CD4-positive, CD25-positive, alpha-beta regulatory T cell (primary cell): Measurements from ENCODE around the gene COL4A1. TPM values are rescaled to one million over a fixed set of nuclear protein-coding genes. Genes with fewer than 3 reads are reported as not detected.
"Not testable (repeated sequence)": the region's sequence is repeated elsewhere in the genome, so short reads cannot be mapped to it uniquely, and the experiment has no call there.

Source experiments
- ATAC-seq, 2 donors: fragments of 150-1000 bp; cut with Tn5 transposase; one replicate each; pipeline ENCODE4 v1.10.0; 2021; ENCODE audit warnings: low read depth in 2 of 2, moderate number of reproducible peaks in 2 of 2, moderate library complexity in 1 of 2
- DNase-seq, 3 donors: peaks; one replicate each; pipeline versions ENCODE4 v3.0.0 to v3.0.0-alpha.2; 2012 to 2022; ENCODE audit warnings: mixed read lengths in 1 of 3
- H3K27ac ChIP-seq: one replicate; pipeline ENCODE4 v1.7.0; 2013; ENCODE audit warnings: mild to moderate bottlenecking, low read length; ENCODE audit not compliant: insufficient read depth, poor library complexity, severe bottlenecking
- H3K27me3 ChIP-seq: one replicate; pipeline ENCODE4 v1.7.0; 2013; ENCODE audit warnings: low read length; ENCODE audit not compliant: control insufficient read depth, insufficient read depth
- H3K36me3 ChIP-seq: one replicate; pipeline ENCODE4 v1.7.0; 2013; ENCODE audit warnings: mild to moderate bottlenecking, low read length, moderate library complexity; ENCODE audit not compliant: control insufficient read depth, insufficient read depth
- H3K4me1 ChIP-seq: 2 replicates; pipeline ENCODE4 v1.7.0; 2013; ENCODE audit warnings: mild to moderate bottlenecking, low read length; ENCODE audit not compliant: insufficient read depth, control insufficient read depth, poor library complexity, severe bottlenecking
- H3K4me3 ChIP-seq: one replicate; pipeline ENCODE4 v1.7.0; 2013; ENCODE audit warnings: low read depth, mild to moderate bottlenecking, low read length, moderate library complexity
- H3K9me3 ChIP-seq, 2 experiments: 1 replicate in 1 of 2; 2 replicates in 1 of 2; pipeline ENCODE4 v1.7.0; 2013; ENCODE audit warnings: low read length in 2 of 2, mild to moderate bottlenecking in 1 of 2, moderate library complexity in 1 of 2; ENCODE audit not compliant: control insufficient read depth in 2 of 2
- H3K27ac Mint-ChIP-seq, 3 donors: one replicate each; pipeline ENCODE4 v1.8.0; 2020 to 2022; ENCODE audit warnings: mild to moderate bottlenecking in 3 of 3, mixed read lengths in 3 of 3, moderate library complexity in 2 of 3
- H3K27me3 Mint-ChIP-seq: one replicate; pipeline ENCODE4 v1.8.0; 2022; ENCODE audit warnings: mild to moderate bottlenecking, mixed read lengths
- H3K36me3 Mint-ChIP-seq: one replicate; pipeline ENCODE4 v1.8.0; 2020; ENCODE audit warnings: mixed read lengths
- H3K4me1 Mint-ChIP-seq, 4 donors: one replicate each; pipeline ENCODE4 v1.8.0; 2020 to 2022; ENCODE audit warnings: mixed read lengths in 4 of 4, mild to moderate bottlenecking in 1 of 4
- H3K4me3 Mint-ChIP-seq, 4 donors: one replicate each; pipeline ENCODE4 v1.8.0; 2020 to 2022; ENCODE audit warnings: mild to moderate bottlenecking in 4 of 4, mixed read lengths in 4 of 4, moderate library complexity in 3 of 4
- H3K9me3 Mint-ChIP-seq, 7 donors: one replicate each; pipeline ENCODE4 v1.8.0; 2020 to 2022; ENCODE audit warnings: mixed read lengths in 7 of 7, mild to moderate bottlenecking in 3 of 7, moderate library complexity in 2 of 7
- polyA plus RNA-seq, 4 donors: library from polyadenylated mRNA; unstranded; fragments of 300-500 nt; fragmentation: Illumina TruSeq; gene quantifications; one replicate each; pipeline ENCODE4 v1.2.3, GENCODE V29; 2021
- total RNA-seq: library from RNA; stranded (reverse); gene quantifications from one replicate; pipeline ENCODE4 v1.2.3, GENCODE V29; 2022

Gene COL4A1
- total and polyA plus RNA-seq, 5 donors from 2014 or later = not detected

GRCh38 chr13:110327051-110327721 is 20.2 kb upstream of the COL4A1 start:
- no peak for DNase-seq
- peaks cover 0 to 2% (median 0%) of the 10 kb centered on the region in 4 donors for H3K4me1 Mint-ChIP-seq
- H3K9me3 Mint-ChIP-seq = peaks cover 0 to 6% (median 0%) of the 10 kb centered on the region in 7 donors
- no peaks in the 10 kb centered on the region for H3K36me3 Mint-ChIP-seq
- Histone ChIP-seq H3K36me3 (no peaks in the 10 kb centered on the region), H3K9me3 (no peaks in the 10 kb centered on the region), H3K27ac (no peak overlapping the region), H3K4me3 (no peak overlapping the region), H3K27me3 (no peaks in the 10 kb centered on the region), H3K4me1 (no peaks in the 10 kb centered on the region)
- H3K27me3 Mint-ChIP-seq = peaks cover 9% of the 10 kb centered on the region
- no peak for ATAC-seq
- no peak overlapping the region for H3K27ac Mint-ChIP-seq
- H3K4me3 Mint-ChIP-seq = no peak overlapping the region

- Mint-ChIP-seq H3K36me3 (no peaks in the 10 kb centered on the region), H3K4me3 (no peak overlapping the region), H3K27ac (no peak overlapping the region), H3K4me1 (peaks cover 0 to 2% (median 0%) of the 10 kb centered on the region in 4 donors), H3K9me3 (peaks cover 0 to 6% (median 0%) of the 10 kb centered on the region in 7 donors), H3K27me3 (peaks cover 9% of the 10 kb centered on the region)
- Histone ChIP-seq H3K27me3 (peaks cover 2% of the 10 kb centered on the region), H3K4me1 (no peaks in the 10 kb centered on the region), H3K27ac (no peak overlapping the region), H3K36me3 (no peaks in the 10 kb centered on the region), H3K4me3 (no peak overlapping the region), H3K9me3 (no peaks in the 10 kb centered on the region)
- DNase-seq (no peak), ATAC-seq (no peak)
These were observed 19.4 kb upstream of the COL4A1 start for GRCh38 chr13:110326263-110326904.

GRCh38 chr13:110324026-110324749 is 17.2 kb upstream of the COL4A1 start:
- no peak overlapping the region for H3K4me3 Mint-ChIP-seq
- no peak for ATAC-seq
- peaks cover 9% of the 10 kb centered on the region for H3K27me3 Mint-ChIP-seq

DNA sequence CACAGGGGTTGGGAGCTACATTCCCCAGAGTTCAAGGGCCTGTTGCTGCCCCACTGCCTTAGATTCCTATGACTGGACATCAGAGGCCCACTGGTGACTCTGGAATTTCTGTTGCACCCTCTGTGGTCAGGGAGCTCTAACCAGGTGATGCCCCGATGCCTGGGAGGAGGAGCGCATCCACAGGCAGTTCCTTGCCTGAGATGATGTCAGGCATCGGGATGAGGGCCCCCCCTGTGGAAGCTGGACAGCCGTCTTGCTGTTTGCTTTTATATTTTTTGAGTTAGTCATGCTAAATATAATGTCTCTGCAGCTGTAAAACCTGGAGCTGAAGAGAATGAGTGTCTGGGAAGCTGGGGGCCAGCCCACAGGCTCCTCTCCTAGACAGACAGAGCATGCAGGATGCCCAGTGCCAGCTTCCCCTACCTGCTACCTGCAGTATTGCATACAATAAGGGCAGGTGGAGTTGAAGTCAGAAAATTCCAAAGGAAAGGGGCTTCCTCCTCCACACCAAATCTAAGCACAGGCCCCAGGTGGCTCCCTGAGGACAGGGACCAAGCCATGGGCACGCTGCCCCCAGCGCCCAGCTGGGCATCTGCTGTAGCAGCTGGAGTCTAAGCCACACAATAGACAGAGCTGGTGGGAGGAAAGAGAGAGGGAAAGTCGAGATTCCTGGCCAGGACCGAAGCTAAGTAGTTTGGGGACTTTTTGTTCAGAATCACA is 16.4 kb upstream of the COL4A1 start:
- no peak for DNase-seq
- Mint-ChIP-seq H3K9me3 (no peaks in the 10 kb centered on the region), H3K4me3 (no peak overlapping the region), H3K27me3 (peaks cover 15% of the 10 kb centered on the region), H3K36me3 (no peaks in the 10 kb centered on the region), H3K27ac (no peak overlapping the region), H3K4me1 (peaks cover 0 to 2% (median 0%) of the 10 kb centered on the region in 4 donors)
- no peak overlapping the region for H3K27ac ChIP-seq
- no peaks in the 10 kb centered on the region for H3K36me3 ChIP-seq
- no peaks in the 10 kb centered on the region for H3K9me3 ChIP-seq
- no peak overlapping the region for H3K4me3 ChIP-seq
- no peak for ATAC-seq
- no peaks in the 10 kb centered on the region for H3K4me1 ChIP-seq
- peaks cover 2% of the 10 kb centered on the region for H3K27me3 ChIP-seq

More at GRCh38 chr13:110324026-110324749, 17.2 kb upstream of the COL4A1 start:
- H3K9me3 Mint-ChIP-seq = no peaks in the 10 kb centered on the region
- Histone ChIP-seq H3K27me3 (peaks cover 2% of the 10 kb centered on the region), H3K36me3 (no peaks in the 10 kb centered on the region), H3K9me3 (no peaks in the 10 kb centered on the region), H3K4me3 (no peak overlapping the region), H3K27ac (no peak overlapping the region), H3K4me1 (no peaks in the 10 kb centered on the region)
- DNase-seq = no peak
- H3K27ac Mint-ChIP-seq = no peak overlapping the region
- no peaks in the 10 kb centered on the region for H3K36me3 Mint-ChIP-seq
- H3K4me1 Mint-ChIP-seq = peaks cover 0 to 2% (median 0%) of the 10 kb centered on the region in 4 donors

- Histone ChIP-seq H3K4me3 (no peak overlapping the region), H3K27ac (no peak overlapping the region), H3K27me3 (peaks cover 2% of the 10 kb centered on the region), H3K36me3 (no peaks in the 10 kb centered on the region), H3K9me3 (no peaks in the 10 kb centered on the region), H3K4me1 (no peaks in the 10 kb centered on the region)
- Mint-ChIP-seq H3K27ac (no peak overlapping the region), H3K9me3 (no peaks in the 10 kb centered on the region), H3K4me1 (peaks cover 0 to 2% (median 0%) of the 10 kb centered on the region in 4 donors), H3K27me3 (peaks cover 15% of the 10 kb centered on the region), H3K36me3 (no peaks in the 10 kb centered on the region), H3K4me3 (no peak overlapping the region)
- ATAC-seq (no peak), DNase-seq (no peak)
These were observed 15.8 kb upstream of the COL4A1 start for GRCh38 chr13:110322828-110323171.

- no peak overlapping the region for H3K4me3 ChIP-seq
- Mint-ChIP-seq H3K9me3 (no peaks in the 10 kb centered on the region), H3K27ac (no peak overlapping the region), H3K4me3 (no peak overlapping the region), H3K4me1 (peaks cover 0 to under 1% (median 0%) of the 10 kb centered on the region in 4 donors), H3K36me3 (no peaks in the 10 kb centered on the region), H3K27me3 (peaks cover 14% of the 10 kb centered on the region)
- ATAC-seq (no peak), DNase-seq (no peak)
- H3K36me3 ChIP-seq = no peaks in the 10 kb centered on the region
- no peak overlapping the region for H3K27ac ChIP-seq
- peaks cover 2% of the 10 kb centered on the region for H3K27me3 ChIP-seq
- no peaks in the 10 kb centered on the region for H3K9me3 ChIP-seq
- no peaks in the 10 kb centered on the region for H3K4me1 ChIP-seq
These were observed 15.3 kb upstream of the COL4A1 start for GRCh38 chr13:110322126-110322827.

GRCh38 chr13:110321573-110321972 is 14.6 kb upstream of the COL4A1 start:
- not testable (repeated sequence) for H3K27ac Mint-ChIP-seq, H3K4me3 ChIP-seq, ATAC-seq, H3K36me3 ChIP-seq, H3K27ac ChIP-seq, H3K4me3 Mint-ChIP-seq, H3K4me1 Mint-ChIP-seq, H3K9me3 ChIP-seq, H3K9me3 Mint-ChIP-seq, H3K27me3 ChIP-seq, H3K36me3 Mint-ChIP-seq, H3K4me1 ChIP-seq, DNase-seq
- H3K27me3 Mint-ChIP-seq = peaks cover 11% of the 10 kb centered on the region
